Astrocyte (in vitro differentiated cells and primary cell): ENCODE measurements around the gene LRRIQ1.

Experiments
- CTCF ChIP-seq: IDR thresholded peaks from 2 replicates; pipeline ENCODE4 v1.5.1; 2011; ENCODE audit warnings: low read depth, mild to moderate bottlenecking, inconsistent platforms, low read length, moderate library complexity; ENCODE audit not compliant: insufficient read depth
- EZH2 ChIP-seq: IDR thresholded peaks from 2 replicates; pipeline ENCODE4 v1.6.1; 2012; ENCODE audit warnings: mild to moderate bottlenecking, low read length, inconsistent platforms; ENCODE audit not compliant: insufficient read depth

GRCh38 chr12:85244561-85244960 is 208.4 kb downstream of the LRRIQ1 start:
- TF ChIP-seq CTCF (no peak), EZH2 (no peak)
